Suprapubic skin (tissue), 4 donors: Measurements from ENCODE around the gene NDUFV3.

Experiments used
- CTCF ChIP-seq, 2 donors: fragments of 200-600 bp in 1 of 2; fragments of 450-650 bp in 1 of 2; sonication (generic) in 1 of 2; IDR thresholded peaks; one replicate each; pipeline ENCODE4 v1.5.1; 2016 to 2019; ENCODE audit warnings: antibody characterized with exemption in 2 of 2, mild to moderate bottlenecking in 1 of 2, moderate library complexity in 1 of 2
- POLR2A ChIP-seq, 2 donors: fragments of 450-650 bp; IDR thresholded peaks; one replicate each; pipeline ENCODE4 v1.6.1; 2017; ENCODE audit warnings: antibody characterized with exemption in 2 of 2, mild to moderate bottlenecking in 2 of 2, moderate library complexity in 2 of 2
- POLR2AphosphoS5 ChIP-seq, 3 donors: sonication (generic); formaldehyde crosslinking; IDR thresholded peaks; one replicate each; pipeline ENCODE4 v1.6.1; 2017; ENCODE audit warnings: antibody characterized with exemption in 3 of 3

DNA sequence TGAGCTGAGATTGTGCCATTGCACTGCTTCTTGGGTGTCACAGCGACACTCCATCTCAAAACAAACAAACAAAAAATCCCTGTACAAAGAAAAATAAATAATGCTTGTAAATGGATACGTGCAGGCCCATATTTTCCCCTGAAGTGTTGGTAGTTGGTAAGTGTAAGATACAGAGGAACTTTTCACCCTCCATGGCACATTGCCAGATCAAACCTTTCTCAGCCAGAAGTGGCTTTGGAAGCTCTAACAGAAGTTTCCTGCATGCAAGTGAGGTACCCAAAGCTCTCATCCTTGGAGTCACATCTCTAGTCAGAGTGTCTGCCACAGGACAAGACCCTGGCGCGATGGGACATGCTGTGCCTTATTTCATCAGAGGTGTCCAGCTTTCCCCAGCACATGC, 7.3 kb downstream of the NDUFV3 start:
- no peak for TF ChIP-seq POLR2AphosphoS5 (IDR thresholded peaks at IDR 0.05)
- no peak for TF ChIP-seq POLR2A (IDR thresholded peaks at IDR 0.05)
- no peak for TF ChIP-seq CTCF (IDR thresholded peaks at IDR 0.05)
